ENCODE data around the gene SLC35B1. TPM values are rescaled to one million over a fixed set of nuclear protein-coding genes. Genes with fewer than 3 reads are reported as not detected.
"Not testable (repeated sequence)": the region's sequence is repeated elsewhere in the genome, so short reads cannot be mapped to it uniquely, and the experiment has no call there.

The SLC35B1 gene
- polyA plus RNA-seq, 1 donor = 53.1 TPM

- DNase-seq (ENCODE audit: low read depth) = no peak
Observed at GRCh38 chr17:49734515-49735490, 27.0 kb upstream of the SLC35B1 start.

- DNase-seq (ENCODE audit: low read depth) = no peak
Observed at GRCh38 chr17:49731435-49731831, 23.7 kb upstream of the SLC35B1 start.

DNA sequence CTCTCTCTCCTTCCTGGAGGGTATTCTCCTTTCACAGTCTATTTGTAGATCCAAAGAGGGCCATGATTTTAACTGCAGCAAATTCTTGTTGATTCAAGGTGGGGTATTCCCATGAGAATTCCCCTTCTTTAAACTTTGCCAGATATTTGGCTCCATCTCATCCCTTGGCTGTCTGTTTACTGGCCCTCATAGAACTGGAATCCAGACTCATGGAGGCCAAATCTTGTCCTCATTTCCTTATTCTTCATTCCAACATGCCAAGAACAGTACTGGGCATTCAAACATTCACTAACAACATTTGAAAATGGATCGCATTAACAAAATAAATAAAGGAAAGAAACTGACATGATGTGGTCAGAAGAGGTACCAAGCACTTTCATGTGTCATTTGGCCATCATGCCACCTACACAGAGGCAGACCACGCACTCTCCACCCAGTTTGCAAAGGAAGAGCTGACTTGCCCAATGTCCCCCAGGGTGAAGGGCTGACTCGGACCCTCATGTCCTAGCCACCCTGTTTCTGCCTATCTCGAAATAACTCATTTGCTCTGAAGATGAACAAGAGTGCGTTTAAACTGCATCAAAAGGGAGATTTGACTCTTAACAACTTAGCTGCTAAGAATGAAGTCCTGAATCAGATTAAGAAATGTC, 23.1 kb upstream of the SLC35B1 start:
- no peak for DNase-seq (ENCODE audit: low read depth)

- peak; percentile 92 for DNase-seq (ENCODE audit: low read depth)
Observed at GRCh38 chr17:49730078-49730784, 22.5 kb upstream of the SLC35B1 start.

DNA sequence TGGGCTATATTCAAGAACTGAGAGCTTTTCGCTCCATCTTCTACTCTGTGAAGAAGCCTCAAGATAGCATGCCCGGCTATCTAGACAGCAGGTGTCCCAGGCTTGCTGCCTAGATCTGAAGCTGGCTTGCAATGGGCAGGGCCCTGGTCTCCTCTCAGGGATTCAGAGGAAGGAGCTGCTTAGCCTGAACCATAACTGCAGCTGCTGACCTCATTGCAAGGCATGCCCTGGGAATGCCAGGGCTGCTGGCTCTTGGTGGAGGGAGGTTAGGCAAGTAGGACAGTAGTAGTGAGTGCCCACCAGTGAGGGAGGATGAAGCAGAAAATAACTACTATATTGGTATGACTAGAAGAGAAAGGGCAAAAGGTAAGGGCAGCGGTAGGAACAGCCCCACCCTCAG, 21.3 kb upstream of the SLC35B1 start:
- no peak for DNase-seq (ENCODE audit: low read depth)

DNA sequence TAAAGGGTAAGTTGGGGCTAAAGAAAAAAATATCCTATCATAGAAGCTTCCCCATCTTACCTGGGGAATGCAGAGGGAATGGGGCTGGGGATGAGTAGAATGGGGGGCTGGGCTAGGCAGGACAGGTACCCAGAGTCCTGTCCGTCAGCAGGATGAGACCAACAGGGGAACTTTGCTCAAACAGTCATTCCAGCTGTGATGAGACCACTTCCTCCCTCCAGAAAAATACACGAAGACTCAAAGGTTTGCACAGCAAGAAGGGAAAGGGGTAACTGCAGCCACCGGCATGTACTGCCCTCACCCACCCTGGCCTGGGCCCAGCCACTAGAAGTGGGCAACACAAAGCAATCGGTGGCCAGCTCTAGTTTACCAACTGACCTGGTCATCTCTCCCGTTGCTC, 20.7 kb upstream of the SLC35B1 start:
- no peak for DNase-seq (ENCODE audit: low read depth)

DNA sequence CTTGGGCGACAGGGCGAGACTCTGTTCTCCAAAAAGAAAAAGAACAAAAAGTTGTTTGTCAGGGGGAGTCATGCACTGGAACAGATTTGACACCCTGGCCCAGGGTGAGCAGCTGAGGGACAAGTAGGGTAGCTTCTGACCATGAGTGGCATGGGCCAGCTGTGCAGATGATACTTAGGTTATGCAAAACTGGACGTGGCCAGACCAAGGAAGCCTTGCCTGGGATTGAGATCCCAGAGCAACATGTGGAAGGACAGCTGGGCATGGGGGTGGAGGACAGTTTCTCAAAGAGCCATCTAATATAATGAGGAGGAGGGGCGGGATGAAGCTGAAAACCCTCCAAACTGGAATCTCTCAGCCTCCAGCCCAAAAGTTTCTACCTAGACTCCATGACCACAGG, 19.6 kb upstream of the SLC35B1 start:
- DNase-seq (ENCODE audit: low read depth) = no peak

DNA sequence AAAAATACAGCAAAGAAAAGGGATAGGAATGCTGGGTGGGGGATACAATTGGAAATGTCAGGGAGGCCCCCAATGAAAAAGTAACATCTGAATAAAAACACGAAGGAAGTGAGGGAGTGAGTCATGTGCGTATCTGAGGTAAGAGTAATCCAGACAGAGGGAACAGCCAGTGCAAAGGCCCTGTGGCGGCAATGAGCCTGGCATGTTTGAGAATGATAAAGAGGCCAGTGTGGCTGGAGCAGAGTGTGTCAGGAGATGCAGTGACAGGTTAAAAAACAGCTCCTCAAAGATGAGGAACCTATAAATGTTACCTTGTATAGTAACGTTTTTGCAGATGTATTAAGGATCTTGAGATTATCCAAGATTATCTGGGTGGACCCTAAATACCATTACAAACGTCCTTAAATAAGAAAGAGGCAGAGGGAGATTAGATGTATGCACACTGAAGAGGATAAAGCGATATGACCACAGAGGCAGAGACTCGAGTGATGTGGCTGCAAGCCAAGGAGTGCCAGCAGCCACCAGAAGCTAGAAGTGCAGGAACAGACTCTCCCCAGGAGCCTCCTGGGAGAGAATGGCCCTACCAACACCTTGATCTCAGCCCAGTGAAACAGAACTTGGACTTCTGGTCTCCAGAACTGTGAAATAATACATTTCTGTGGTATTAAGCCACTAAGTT, 17.8 kb upstream of the SLC35B1 start:
- DNase-seq (ENCODE audit: low read depth) = no peak

DNA sequence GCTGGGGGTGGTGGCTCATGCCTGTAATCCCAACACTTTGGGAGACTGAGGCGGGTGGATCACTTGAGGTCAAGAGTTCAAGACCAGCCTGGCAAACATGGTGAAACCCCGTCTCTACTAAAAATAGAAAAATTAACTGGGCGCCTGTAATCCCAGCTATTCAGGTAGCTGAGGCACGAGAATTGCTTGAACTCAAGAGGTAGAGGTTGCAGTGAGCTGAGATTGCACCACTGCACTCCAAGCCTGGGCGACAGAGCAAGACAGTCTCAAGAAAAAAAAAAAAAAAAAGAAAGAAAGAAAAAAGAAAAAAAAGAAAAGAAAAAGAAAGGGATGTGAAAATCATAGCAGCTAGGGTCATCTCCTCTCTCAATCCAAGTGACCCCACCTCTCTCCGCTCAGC, 16.8 kb upstream of the SLC35B1 start:
- not testable (repeated sequence) for DNase-seq (ENCODE audit: low read depth)

- no peak for DNase-seq (ENCODE audit: low read depth)
Observed at GRCh38 chr17:49723423-49723822, 15.7 kb upstream of the SLC35B1 start.

GRCh38 chr17:49722066-49722465, 14.3 kb upstream of the SLC35B1 start:
- DNase-seq (ENCODE audit: low read depth) = no peak

GRCh38 chr17:49717371-49717861, 9.7 kb upstream of the SLC35B1 start:
- no peak for DNase-seq (ENCODE audit: low read depth)

DNA sequence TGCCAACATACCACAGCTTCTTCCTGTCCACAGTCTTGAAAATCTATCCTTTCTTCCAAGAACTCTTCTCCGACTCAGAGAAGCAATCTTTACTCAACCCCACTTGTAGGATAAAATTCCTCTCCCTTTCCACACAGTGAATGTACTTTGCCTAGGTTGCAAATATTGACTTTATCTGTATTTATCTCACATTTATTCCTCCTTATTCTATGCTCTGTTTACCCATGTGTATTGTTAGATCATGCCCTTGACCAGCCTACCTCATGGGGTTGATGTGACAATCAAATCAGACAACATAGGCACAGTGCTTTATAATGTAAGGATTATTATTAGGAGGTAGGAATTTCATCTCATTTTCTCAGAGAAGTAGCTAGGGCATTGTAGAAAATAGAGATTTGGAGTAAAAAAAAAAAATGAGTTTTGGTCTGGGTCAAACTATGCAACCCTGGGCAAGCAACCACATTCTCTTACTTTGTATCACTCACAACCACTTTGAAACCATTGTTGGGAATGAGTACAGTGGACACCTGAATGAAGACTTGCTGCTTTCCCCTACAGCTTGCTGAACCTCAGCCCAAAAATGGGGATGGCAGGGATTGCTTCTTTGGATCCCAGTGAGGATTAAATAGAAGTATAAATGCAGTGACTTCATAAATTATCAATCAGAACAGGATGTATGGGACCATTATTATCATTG, 9.1 kb upstream of the SLC35B1 start:
- DNase-seq (ENCODE audit: low read depth) = no peak

- no peak for DNase-seq (ENCODE audit: low read depth)
Observed at GRCh38 chr17:49715717-49716279, 8.0 kb upstream of the SLC35B1 start.

DNA sequence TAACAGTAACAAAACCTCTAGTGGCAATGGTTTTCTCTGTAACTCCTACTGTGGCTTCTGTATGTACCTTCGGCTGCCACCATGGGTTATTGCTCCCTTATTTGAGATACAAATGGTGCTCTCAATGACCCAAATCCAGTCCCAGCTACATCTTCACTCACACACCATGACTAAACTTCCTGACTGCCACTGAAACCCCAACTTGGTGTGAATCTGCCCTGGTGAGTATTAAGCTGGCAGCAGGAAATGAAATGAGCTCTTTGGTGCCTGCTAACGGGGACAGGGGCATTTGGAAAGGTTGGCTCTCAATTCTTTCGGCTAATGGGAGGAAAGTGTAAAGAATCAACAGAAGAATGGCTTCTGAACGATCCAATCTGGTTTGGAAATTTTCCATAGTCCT, 7.5 kb upstream of the SLC35B1 start:
- no peak for DNase-seq (ENCODE audit: low read depth)

- no peak for DNase-seq (ENCODE audit: low read depth)
Observed at GRCh38 chr17:49708515-49709183, 885 bp upstream of the SLC35B1 start.

- DNase-seq (ENCODE audit: low read depth) = no peak
Observed at GRCh38 chr17:49707246-49707607, 537 bp downstream of the SLC35B1 start.

- no peak for DNase-seq (ENCODE audit: low read depth)
Observed at GRCh38 chr17:49705254-49705653, 2.5 kb downstream of the SLC35B1 start.

- DNase-seq (ENCODE audit: low read depth) = no peak
Observed at GRCh38 chr17:49703557-49704277, 4.0 kb downstream of the SLC35B1 start.

DNA sequence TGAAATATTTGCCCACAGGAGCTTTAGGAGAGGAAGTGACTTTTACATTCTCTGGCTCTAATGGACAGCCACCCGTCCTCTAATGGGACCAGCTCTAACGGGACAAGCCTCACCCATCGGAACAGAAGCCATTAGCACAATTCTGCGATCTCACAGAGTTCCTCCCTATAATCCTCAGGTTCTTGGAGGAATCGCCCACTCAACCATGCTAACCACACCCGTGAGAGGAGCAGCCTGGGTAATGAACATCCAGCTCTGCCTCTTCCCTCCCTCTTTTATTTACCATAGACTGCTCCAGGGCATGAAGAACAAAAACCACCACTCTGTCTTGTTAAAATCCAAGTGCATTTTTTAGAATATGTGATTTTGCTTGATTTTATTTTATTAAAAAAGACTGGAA, 6.8 kb downstream of the SLC35B1 start:
- no peak for DNase-seq (ENCODE audit: low read depth)

All from forelimb muscle (tissue), 1 donor.